Stimulated activated CD4-positive, alpha-beta T cell treated with anti-CD3 and anti-CD28 coated beads, TNF-alpha, amount 100 ng/mL, for 48 hours (primary cell): Measurements from ENCODE around the gene FAM241A.

Experiments used
- DNase-seq, 3 donors: peaks; one replicate each; pipeline ENCODE4 v3.0.0-alpha.2; 2020; ENCODE audit warnings: low read depth in 3 of 3

The FAM241A gene

DNA sequence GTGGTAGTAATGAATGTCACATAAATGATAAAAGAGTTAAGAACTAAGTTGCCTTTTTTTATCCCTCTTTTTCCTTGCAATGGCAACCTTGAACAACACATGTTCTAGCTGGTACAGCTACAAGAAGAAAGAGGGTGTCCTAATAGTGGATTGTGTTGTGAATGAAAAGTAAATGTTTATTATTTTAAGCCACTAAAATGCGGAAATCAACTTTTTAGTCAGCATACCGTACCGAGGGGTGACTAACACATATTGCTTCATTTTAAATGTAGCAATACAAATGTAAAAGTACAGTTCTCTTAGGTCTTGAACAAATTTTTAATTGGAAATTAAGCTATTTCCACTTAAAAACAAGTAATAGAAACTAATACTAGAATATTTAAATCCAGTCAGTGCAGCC, 68.6 kb downstream of the FAM241A start:
- no peak for DNase-seq

DNA sequence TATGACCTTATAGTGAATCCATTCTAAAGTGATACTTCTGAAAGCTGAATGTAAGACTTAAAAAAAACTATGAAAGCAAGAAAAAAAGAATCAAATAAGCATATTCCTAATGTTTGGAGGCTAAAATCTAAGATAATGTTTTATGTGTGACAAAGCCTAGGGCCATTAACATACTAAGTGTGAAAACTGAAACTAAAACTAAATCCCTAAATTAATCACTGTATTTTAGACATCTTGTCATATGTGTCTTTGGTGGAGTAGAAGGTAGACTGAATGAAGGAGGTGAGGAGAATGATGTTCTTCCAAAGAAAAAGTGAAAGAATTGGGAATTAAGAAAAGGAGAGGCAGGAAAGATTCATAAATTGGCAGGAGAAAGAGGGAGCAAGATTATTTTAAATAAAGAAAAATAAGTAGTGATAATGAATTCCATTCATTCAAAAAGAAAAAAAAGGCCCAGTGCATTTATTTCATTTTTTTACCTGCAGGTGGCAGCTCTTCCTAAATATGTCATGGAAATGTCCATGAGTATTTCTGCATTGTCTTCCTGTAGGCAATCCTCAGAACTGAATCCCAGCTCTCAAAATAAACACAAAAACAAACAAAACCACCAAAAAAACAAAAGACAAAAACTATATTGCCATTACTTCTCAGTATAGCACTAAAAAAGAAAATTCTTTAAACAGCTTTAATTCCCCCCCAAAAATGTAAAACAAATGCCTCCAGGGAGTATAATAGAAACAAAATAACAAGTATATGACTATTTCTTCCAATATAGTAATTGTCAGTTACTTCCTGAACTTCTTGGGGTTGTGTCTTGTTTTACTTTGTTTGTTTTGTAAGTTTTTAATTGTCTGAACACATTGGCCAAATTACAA, 69.4 kb downstream of the FAM241A start:
- no peak for DNase-seq

DNA sequence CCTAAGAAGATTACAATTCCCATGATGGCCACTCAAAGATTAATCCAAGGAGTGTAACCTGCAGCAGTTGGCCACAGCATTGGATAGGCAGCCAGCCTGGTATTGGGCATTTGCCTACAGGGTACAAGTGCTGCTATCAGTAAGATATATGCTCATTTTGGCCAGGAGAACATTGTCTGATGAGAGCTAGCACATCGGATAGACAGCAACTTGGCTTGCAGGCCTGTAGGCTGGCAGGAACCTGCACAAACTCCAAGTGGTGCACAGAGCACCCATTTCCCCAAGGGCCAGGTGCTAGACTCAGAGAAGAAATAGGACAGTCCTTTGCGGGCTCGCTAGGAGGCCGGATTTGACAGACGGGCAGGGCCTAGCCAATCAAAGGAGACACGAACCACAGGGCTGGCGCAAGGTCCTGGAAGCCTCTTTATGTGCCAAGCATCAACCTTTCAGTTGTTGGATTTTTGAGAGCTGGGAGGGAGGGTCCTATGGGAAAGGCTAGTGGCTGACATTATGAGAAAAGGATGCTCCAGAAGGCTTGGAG, 74.6 kb downstream of the FAM241A start:
- DNase-seq = no peak

DNA sequence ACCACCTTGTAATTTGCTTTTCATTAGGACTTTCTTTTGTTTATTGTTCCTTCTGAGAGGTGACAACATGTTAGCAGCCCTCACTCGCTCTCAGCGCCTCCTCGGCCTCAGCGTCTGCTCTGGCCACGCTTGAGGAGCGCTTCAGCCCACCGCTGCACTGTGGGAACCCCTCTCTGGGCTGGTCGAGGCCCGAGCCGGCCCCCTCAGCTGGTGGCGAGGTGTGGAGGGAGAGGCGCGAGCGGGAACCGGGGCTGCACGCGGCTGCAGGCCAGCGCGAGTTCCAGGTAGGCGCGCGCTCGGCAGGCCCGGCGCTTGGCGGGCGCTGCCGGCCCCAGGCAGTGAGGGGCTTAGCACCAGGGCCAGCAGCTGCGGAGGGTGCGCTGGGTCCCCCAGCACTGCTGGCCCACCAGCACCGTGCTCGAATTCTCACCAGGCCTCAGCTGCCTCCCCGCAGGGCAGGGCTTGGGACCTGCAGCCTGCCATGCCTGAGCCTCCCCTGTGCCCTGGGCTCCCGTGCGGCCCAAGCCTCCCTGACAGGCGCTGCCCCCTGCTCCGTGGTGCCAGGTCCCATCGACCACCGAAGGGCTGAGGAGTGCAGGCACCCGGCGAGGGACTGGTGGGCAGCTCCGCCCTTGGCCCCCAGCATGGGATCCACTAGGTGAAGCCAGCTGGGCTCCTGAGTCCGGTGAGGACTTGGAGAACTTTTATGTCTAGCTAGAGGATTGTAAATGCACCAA, 77.1 kb downstream of the FAM241A start:
- no peak for DNase-seq

DNA sequence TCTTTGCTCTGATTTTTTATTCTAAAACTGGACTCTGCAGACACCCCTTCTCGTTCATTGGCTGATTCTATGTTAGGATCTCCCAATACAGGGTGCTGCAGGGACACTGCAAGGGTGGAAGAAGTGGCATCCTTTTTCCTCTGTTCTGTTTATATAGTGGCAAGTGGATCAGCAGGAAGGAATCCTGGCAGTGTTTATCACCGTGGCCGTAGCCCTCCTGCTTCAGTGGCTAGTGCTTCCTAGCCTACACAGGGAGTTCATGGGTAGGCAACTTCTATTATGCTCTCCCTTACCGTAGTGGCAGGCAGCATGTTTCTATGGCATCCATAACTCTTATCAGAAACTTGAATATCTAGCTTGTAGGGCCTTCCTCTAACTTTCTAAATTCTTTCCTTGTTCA, 79.9 kb downstream of the FAM241A start:
- DNase-seq = no peak

DNA sequence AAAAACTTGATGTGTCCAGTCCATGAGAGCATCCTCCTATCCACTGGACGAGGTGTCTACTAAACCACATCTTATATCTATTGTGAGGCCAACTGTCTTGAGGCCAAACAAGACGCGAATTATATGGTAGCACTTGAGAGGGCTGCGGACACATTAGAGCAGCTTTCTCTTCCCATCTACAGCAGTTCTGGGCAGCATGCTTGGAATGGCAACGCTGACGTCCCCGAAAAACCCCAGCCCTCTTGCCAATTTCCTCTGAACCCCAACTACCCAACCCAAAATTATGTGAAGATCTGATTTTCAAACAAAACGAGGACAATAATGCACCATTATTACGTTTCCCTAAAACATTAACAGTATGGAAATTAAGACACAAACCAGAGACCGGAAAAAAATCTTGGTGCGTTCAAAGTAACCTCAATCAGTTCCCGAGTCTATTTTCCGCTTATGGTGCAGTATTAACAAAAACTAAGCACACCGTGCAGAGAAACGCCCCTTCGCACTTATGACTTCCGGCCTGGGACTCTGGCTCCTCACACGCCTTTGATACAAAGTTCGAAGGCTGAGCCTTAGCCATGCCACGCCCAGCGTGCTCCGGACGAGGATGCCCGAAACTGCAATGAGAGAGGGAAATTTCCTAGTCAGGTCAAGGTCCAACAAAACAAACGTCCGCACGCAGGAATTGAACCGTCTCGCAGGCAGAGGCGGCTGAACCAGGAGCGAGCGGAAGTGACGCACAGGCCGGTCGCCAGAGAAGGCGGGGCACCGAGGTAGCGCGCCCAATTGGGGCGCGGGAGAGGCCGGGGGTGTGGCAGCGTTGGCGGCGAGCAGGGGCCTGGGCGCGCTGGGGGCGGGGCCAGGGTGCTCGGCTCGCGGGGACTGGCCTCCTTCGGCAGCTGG, 85.9 kb downstream of the FAM241A start:
- DNase-seq = peak; percentile 93 to 97 (median 94)

DNA sequence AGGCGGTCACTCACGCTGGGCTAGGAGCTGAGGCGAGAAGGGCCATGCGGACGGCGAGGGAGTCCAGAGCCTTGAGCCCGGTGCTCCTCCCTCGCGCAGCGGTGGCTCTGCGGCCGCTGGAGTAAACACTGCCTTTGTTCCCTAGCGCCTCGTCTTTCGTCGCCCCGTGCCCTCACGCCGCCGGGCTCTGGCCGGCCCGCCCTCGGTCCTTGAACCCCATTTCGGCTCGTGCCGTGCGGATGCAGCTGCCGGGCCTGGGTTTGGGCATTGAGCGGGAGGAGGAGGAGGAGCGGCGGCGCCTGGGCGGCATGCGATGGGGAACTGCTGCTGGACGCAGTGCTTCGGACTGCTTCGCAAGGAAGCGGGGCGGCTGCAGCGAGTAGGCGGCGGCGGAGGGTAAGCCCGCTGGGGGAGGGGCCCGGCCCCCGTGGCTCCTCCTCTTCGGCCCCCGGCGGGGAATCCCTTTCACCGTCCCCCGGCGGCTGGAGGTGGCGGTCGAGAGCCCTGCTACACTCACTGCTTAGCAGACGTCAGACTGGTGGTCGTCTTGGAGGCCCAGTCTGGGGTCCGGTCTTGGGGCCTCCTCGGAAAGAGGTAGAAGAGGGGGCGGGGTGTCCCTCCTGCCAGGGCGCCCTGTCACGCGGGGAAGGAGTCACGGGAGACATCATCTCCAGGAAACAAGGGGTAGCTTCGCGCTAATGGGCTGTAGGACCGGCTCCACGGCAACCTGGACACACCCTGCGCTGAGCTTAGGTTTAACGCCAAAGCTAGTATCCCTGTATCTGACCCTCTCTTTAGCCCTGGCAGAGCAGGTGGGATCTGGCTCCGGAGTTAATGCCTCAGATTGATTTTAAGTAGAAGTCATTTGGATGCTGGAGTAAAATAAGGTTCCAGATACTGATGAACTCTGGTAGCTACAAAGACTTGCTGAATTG, 86.8 kb downstream of the FAM241A start, which contains the start of gene AP1AR:
Gene AP1AR (plus strand): TSS at position 9 of the 935 bp plus-strand sequence. CDS start 305 bp downstream, at position 314.
- peak; percentile 55 to 72 (median 60) for DNase-seq

DNA sequence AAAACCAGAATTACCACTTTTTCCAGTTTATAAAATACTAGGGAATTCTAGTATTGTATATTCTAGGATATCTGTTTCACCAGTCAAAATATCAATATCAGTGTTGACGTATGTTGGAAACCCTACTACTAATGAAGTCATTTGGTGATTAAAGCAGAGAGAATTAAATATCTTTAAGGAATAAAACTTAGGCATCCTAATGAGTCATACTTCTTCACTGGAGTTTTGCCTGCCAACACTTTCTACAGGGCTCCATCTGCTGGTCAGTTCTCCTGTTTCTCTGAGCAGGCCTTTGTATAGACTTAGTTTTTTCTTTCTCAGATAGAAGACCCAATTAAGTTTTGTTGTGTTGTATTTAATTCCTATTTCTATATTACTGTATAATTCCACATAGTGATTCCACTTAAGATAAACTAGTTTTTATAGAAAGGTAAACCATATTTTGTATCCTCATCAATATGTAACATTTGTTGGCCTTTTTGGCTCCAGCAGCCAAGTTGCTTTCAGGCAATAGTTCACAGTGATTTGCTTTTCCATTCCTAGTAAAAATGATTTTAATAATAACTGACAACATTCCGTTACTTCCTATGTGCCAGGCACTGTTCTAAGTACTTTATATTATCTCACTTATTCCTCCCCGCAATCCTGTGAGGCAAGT, 89.8 kb downstream of the FAM241A start:
- peak in 2 of 3 donors; percentile 16 to 20 for DNase-seq

DNA sequence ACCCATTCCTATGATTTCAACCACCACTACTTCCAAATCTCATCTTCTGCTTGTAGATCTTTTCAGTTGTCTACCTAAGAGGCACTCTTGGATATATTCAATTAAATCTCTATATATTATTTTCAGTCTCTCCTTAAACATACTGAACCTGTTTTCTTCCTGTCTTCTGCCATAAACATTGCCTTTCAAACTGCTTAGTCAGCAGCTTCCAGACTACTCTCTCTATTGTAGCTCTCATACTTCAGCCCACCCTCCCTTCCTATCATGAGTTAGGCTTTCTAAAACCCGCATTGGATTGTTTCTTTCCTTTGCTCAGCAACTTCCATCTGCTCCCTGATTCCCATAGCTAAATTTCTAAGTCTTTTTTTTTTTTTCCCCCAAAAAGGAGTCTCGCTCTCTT, 90.8 kb downstream of the FAM241A start:
- DNase-seq = no peak

DNA sequence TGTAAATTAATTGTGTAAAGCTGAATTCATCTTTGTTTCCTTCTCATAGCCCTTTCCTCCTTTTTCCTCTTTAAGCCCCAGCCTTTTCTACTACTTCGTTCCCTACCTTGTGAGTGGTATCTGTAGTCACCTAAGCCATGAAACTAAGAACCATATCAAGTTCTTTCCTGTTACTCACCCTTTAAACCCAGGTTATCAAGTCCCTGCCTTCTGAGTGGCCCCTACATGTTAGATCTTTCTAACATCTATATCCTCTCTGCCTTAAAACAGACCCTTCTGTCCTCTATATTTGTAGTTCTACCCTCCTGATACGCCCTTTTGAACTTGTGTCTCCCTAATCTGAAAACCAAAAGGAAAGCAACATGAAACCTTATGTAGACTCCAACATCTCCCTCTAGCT, 93.6 kb downstream of the FAM241A start:
- no peak for DNase-seq
